ENCODE measurements around the gene TMEM272. TPM values are rescaled to one million over a fixed set of nuclear protein-coding genes. Genes with fewer than 3 reads are reported as not detected.
A peak's percentile ranks its signal among the peaks of the same experiment; 100 is the strongest.

TMEM272 gene
- total and polyA plus RNA-seq, 8 donors: 0.03 to 0.37 TPM; not detected in 6

GRCh38 chr13:51771418-51772104 is 73.4 kb downstream of the TMEM272 start:
- TF ChIP-seq POLR2A (IDR thresholded peaks at IDR 0.05): no peak
- Histone ChIP-seq H3K9me3 (no peaks in the 10 kb centered on the region), H3K4me1 (peaks cover 28 to 51% (median 36%) of the 10 kb centered on the region in 4 donors), H3K27me3 (no peaks in the 10 kb centered on the region), H3K27ac (peak overlapping the region; percentile 62 to 88 (median 79)), H3K4me3 (no peak overlapping the region), H3K36me3 (peaks cover 0 to 26% (median 17%) of the 10 kb centered on the region in 4 donors)
- intact Hi-C loops (cut with DNase I; ENCODE audit: low total_unique reads): no loop called here
- peak in 1 of 2 donors; percentile 40 for DNase-seq
- 63 to 82% (median 73%) methylated on average over 17 of the region's 17 CpGs for WGBS, 5 donors

GRCh38 chr13:51770681-51771417 is 74.1 kb downstream of the TMEM272 start:
- intact Hi-C loops (cut with DNase I; ENCODE audit: low total_unique reads): no loop called here

GRCh38 chr13:51770160-51770559 is 74.8 kb downstream of the TMEM272 start:
- intact Hi-C loops (cut with DNase I; ENCODE audit: low total_unique reads): no loop called here
- H3K36me3 ChIP-seq: peaks cover 0 to 26% (median 22%) of the 10 kb centered on the region in 4 donors
- TF ChIP-seq EP300 (IDR thresholded peaks at IDR 0.05) (no peak), POLR2A (IDR thresholded peaks at IDR 0.05) (no peak), POLR2AphosphoS5 (IDR thresholded peaks at IDR 0.05) (no peak), CTCF (IDR thresholded peaks at IDR 0.05) (no peak)
- DNase-seq: no peak
- H3K4me1 ChIP-seq: peaks cover 30 to 52% (median 39%) of the 10 kb centered on the region in 4 donors
- 68 to 84% (median 76%) methylated on average over 6 of the region's 6 CpGs for WGBS, 5 donors
- no peak overlapping the region for H3K4me3 ChIP-seq
- no peaks in the 10 kb centered on the region for H3K9me3 ChIP-seq
- H3K27ac ChIP-seq: peak overlapping the region; percentile 21 to 88 (median 79)
- no peaks in the 10 kb centered on the region for H3K27me3 ChIP-seq

More at GRCh38 chr13:51770681-51771417, 74.1 kb downstream of the TMEM272 start:
- H3K36me3 ChIP-seq: peaks cover 0 to 26% (median 22%) of the 10 kb centered on the region in 4 donors
- H3K4me3 ChIP-seq: no peak overlapping the region
- TF ChIP-seq POLR2A (IDR thresholded peaks at IDR 0.05): no peak
- TF ChIP-seq POLR2AphosphoS5 (IDR thresholded peaks at IDR 0.05): peak in 2 of 3 donors; percentile 27 to 52
- no peaks in the 10 kb centered on the region for H3K9me3 ChIP-seq
- WGBS, 5 donors: 25 to 72% (median 60%) methylated on average over 10 to 11 of the region's 11 CpGs
- H3K27ac ChIP-seq: peak overlapping the region; percentile 62 to 88 (median 79)
- DNase-seq: peak; percentile 49 to 73
- no peaks in the 10 kb centered on the region for H3K27me3 ChIP-seq
- peaks cover 28 to 51% (median 36%) of the 10 kb centered on the region in 4 donors for H3K4me1 ChIP-seq

GRCh38 chr13:51769455-51770127 is 75.4 kb downstream of the TMEM272 start:
- intact Hi-C loops (cut with DNase I; ENCODE audit: low total_unique reads): no loop called here

More at GRCh38 chr13:51769455-51770127, 75.4 kb downstream of the TMEM272 start:
- Histone ChIP-seq H3K27me3 (no peaks in the 10 kb centered on the region), H3K27ac (peak overlapping the region; percentile 8 to 88 (median 79)), H3K4me1 (peaks cover 36 to 58% (median 44%) of the 10 kb centered on the region in 4 donors), H3K4me3 (no peak overlapping the region), H3K36me3 (peaks cover 0 to 26% (median 22%) of the 10 kb centered on the region in 4 donors), H3K9me3 (no peaks in the 10 kb centered on the region)
- 48 to 58% (median 56%) methylated on average over 11 of the region's 11 CpGs for WGBS, 5 donors
- TF ChIP-seq EP300 (IDR thresholded peaks at IDR 0.05) (no peak), CTCF (IDR thresholded peaks at IDR 0.05) (no peak), POLR2AphosphoS5 (IDR thresholded peaks at IDR 0.05) (peak; percentile 68 to 78 (median 77)), POLR2A (IDR thresholded peaks at IDR 0.05) (no peak)
- DNase-seq: peak in 1 of 2 donors; percentile 69

All from stomach (tissue), 9 donors.